ENCODE data around the gene ANKMY2.
"Not testable (repeated sequence)": the region's sequence is repeated elsewhere in the genome, so short reads cannot be mapped to it uniquely, and the experiment has no call there.

ANKMY2 gene

GRCh38 chr7:16619979-16620408 lies 25.6 kb downstream of the ANKMY2 start:
- Histone ChIP-seq H3K9me3 (ENCODE audit: control insufficient read depth, insufficient read depth, low read length) (no peaks in the 10 kb centered on the region), H3K4me1 (ENCODE audit: insufficient read depth, low read length) (no peaks in the 10 kb centered on the region), H3K36me3 (ENCODE audit: insufficient read depth, low read length) (no peaks in the 10 kb centered on the region), H3K9ac (ENCODE audit: low read depth, low read length) (no peak overlapping the region)

GRCh38 chr7:16616542-16616941 lies 29.0 kb downstream of the ANKMY2 start:
- no peaks in the 10 kb centered on the region for H3K36me3 ChIP-seq (ENCODE audit: insufficient read depth, low read length)

GRCh38 chr7:16616122-16616521 lies 29.4 kb downstream of the ANKMY2 start:
- H3K4me1 ChIP-seq (ENCODE audit: insufficient read depth, low read length): no peaks in the 10 kb centered on the region
- no peak overlapping the region for H3K9ac ChIP-seq (ENCODE audit: low read depth, low read length)
- H3K9me3 ChIP-seq (ENCODE audit: control insufficient read depth, insufficient read depth, low read length): no peaks in the 10 kb centered on the region
- no peaks in the 10 kb centered on the region for H3K36me3 ChIP-seq (ENCODE audit: insufficient read depth, low read length)

More at GRCh38 chr7:16616542-16616941, 29.0 kb downstream of the ANKMY2 start:
- Histone ChIP-seq H3K9me3 (ENCODE audit: control insufficient read depth, insufficient read depth, low read length) (no peaks in the 10 kb centered on the region), H3K9ac (ENCODE audit: low read depth, low read length) (no peak overlapping the region), H3K4me1 (ENCODE audit: insufficient read depth, low read length) (no peaks in the 10 kb centered on the region)

GRCh38 chr7:16615228-16615627 lies 30.3 kb downstream of the ANKMY2 start:
- H3K9ac ChIP-seq (ENCODE audit: low read depth, low read length): no peak overlapping the region
- H3K4me1 ChIP-seq (ENCODE audit: insufficient read depth, low read length): no peaks in the 10 kb centered on the region
- no peaks in the 10 kb centered on the region for H3K9me3 ChIP-seq (ENCODE audit: control insufficient read depth, insufficient read depth, low read length)
- H3K36me3 ChIP-seq (ENCODE audit: insufficient read depth, low read length): no peaks in the 10 kb centered on the region

GRCh38 chr7:16611711-16612110 lies 33.8 kb downstream of the ANKMY2 start:
- Histone ChIP-seq H3K9ac (ENCODE audit: low read depth, low read length) (no peak overlapping the region), H3K9me3 (ENCODE audit: control insufficient read depth, insufficient read depth, low read length) (no peaks in the 10 kb centered on the region), H3K4me1 (ENCODE audit: insufficient read depth, low read length) (no peaks in the 10 kb centered on the region), H3K36me3 (ENCODE audit: insufficient read depth, low read length) (no peaks in the 10 kb centered on the region; the same call in 1 of the 2 replicates)

- H3K9me3 ChIP-seq (ENCODE audit: control insufficient read depth, insufficient read depth, low read length): no peaks in the 10 kb centered on the region
- H3K4me1 ChIP-seq (ENCODE audit: insufficient read depth, low read length): no peaks in the 10 kb centered on the region
- H3K9ac ChIP-seq (ENCODE audit: low read depth, low read length): no peak overlapping the region
- H3K36me3 ChIP-seq (ENCODE audit: insufficient read depth, low read length): no peaks in the 10 kb centered on the region; the same call in 1 of the 2 replicates
Measured at GRCh38 chr7:16609842-16610450, 35.6 kb downstream of the ANKMY2 start.

- H3K9ac ChIP-seq (ENCODE audit: low read depth, low read length): no peak overlapping the region
- no peaks in the 10 kb centered on the region for H3K4me1 ChIP-seq (ENCODE audit: insufficient read depth, low read length)
- no peaks in the 10 kb centered on the region for H3K9me3 ChIP-seq (ENCODE audit: control insufficient read depth, insufficient read depth, low read length)
- no peaks in the 10 kb centered on the region; the same call in 1 of the 2 replicates for H3K36me3 ChIP-seq (ENCODE audit: insufficient read depth, low read length)
Measured at GRCh38 chr7:16606704-16607103, 38.9 kb downstream of the ANKMY2 start.

GRCh38 chr7:16604054-16604453 lies 41.5 kb downstream of the ANKMY2 start:
- no peaks in the 10 kb centered on the region for H3K9me3 ChIP-seq (ENCODE audit: control insufficient read depth, insufficient read depth, low read length)
- no peak overlapping the region for H3K9ac ChIP-seq (ENCODE audit: low read depth, low read length)
- H3K36me3 ChIP-seq (ENCODE audit: insufficient read depth, low read length): no peaks in the 10 kb centered on the region; the same call in 1 of the 2 replicates
- no peaks in the 10 kb centered on the region for H3K4me1 ChIP-seq (ENCODE audit: insufficient read depth, low read length)

GRCh38 chr7:16603633-16604032 lies 41.9 kb downstream of the ANKMY2 start:
- Histone ChIP-seq H3K36me3 (ENCODE audit: insufficient read depth, low read length) (no peaks in the 10 kb centered on the region; the same call in none of the 2 replicates), H3K9me3 (ENCODE audit: control insufficient read depth, insufficient read depth, low read length) (no peaks in the 10 kb centered on the region), H3K9ac (ENCODE audit: low read depth, low read length) (no peak overlapping the region), H3K4me1 (ENCODE audit: insufficient read depth, low read length) (no peaks in the 10 kb centered on the region; the same call in 1 of the 2 replicates)

GRCh38 chr7:16599860-16600259 lies 45.7 kb downstream of the ANKMY2 start:
- H3K9ac ChIP-seq (ENCODE audit: low read depth, low read length): no peak overlapping the region
- H3K4me1 ChIP-seq (ENCODE audit: insufficient read depth, low read length): peaks cover 4% of the 10 kb centered on the region; the same call in 1 of the 2 replicates
- H3K36me3 ChIP-seq (ENCODE audit: insufficient read depth, low read length): no peaks in the 10 kb centered on the region; the same call in 1 of the 2 replicates
- H3K9me3 ChIP-seq (ENCODE audit: control insufficient read depth, insufficient read depth, low read length): no peaks in the 10 kb centered on the region

- Histone ChIP-seq H3K36me3 (ENCODE audit: insufficient read depth, low read length) (no peaks in the 10 kb centered on the region; the same call in 1 of the 2 replicates), H3K9ac (ENCODE audit: low read depth, low read length) (no peak overlapping the region), H3K4me1 (ENCODE audit: insufficient read depth, low read length) (peaks cover 4% of the 10 kb centered on the region; the same call in 1 of the 2 replicates), H3K9me3 (ENCODE audit: control insufficient read depth, insufficient read depth, low read length) (no peaks in the 10 kb centered on the region)
Measured at GRCh38 chr7:16598015-16598414, 47.5 kb downstream of the ANKMY2 start.

GRCh38 chr7:16595596-16595995 lies 50.0 kb downstream of the ANKMY2 start:
- not testable (repeated sequence) for H3K9ac ChIP-seq (ENCODE audit: low read depth, low read length); H3K9me3 ChIP-seq (ENCODE audit: control insufficient read depth, insufficient read depth, low read length); H3K36me3 ChIP-seq (ENCODE audit: insufficient read depth, low read length); H3K4me1 ChIP-seq (ENCODE audit: insufficient read depth, low read length)

- Histone ChIP-seq H3K9me3 (ENCODE audit: control insufficient read depth, insufficient read depth, low read length) (no peaks in the 10 kb centered on the region), H3K36me3 (ENCODE audit: insufficient read depth, low read length) (no peaks in the 10 kb centered on the region; the same call in 1 of the 2 replicates), H3K4me1 (ENCODE audit: insufficient read depth, low read length) (peaks cover 4% of the 10 kb centered on the region; the same call in 1 of the 2 replicates), H3K9ac (ENCODE audit: low read depth, low read length) (no peak overlapping the region)
Measured at GRCh38 chr7:16594676-16595075, 50.9 kb downstream of the ANKMY2 start.

GRCh38 chr7:16594061-16594460 lies 51.5 kb downstream of the ANKMY2 start:
- Histone ChIP-seq H3K36me3 (ENCODE audit: insufficient read depth, low read length) (no peaks in the 10 kb centered on the region; the same call in 1 of the 2 replicates), H3K9ac (ENCODE audit: low read depth, low read length) (no peak overlapping the region)

GRCh38 chr7:16592395-16592794 lies 53.2 kb downstream of the ANKMY2 start:
- no peaks in the 10 kb centered on the region for H3K36me3 ChIP-seq (ENCODE audit: insufficient read depth, low read length)
- no peaks in the 10 kb centered on the region for H3K9me3 ChIP-seq (ENCODE audit: control insufficient read depth, insufficient read depth, low read length)
- no peaks in the 10 kb centered on the region for H3K4me1 ChIP-seq (ENCODE audit: insufficient read depth, low read length)
- H3K9ac ChIP-seq (ENCODE audit: low read depth, low read length): no peak overlapping the region

More at GRCh38 chr7:16594061-16594460, 51.5 kb downstream of the ANKMY2 start:
- Histone ChIP-seq H3K4me1 (ENCODE audit: insufficient read depth, low read length) (peaks cover 4% of the 10 kb centered on the region; the same call in 1 of the 2 replicates), H3K9me3 (ENCODE audit: control insufficient read depth, insufficient read depth, low read length) (no peaks in the 10 kb centered on the region)

Measured in ES-I3 (cell line).